Heart right ventricle (tissue), 16 donors: ENCODE measurements around the gene ARMC8. TPM values are rescaled to one million over a fixed set of nuclear protein-coding genes. Genes with fewer than 3 reads are reported as not detected.

ENCODE experiments used
- ATAC-seq, 8 donors: fragments of 200-7000 bp; cut with Tn5 transposase; one replicate each; pipeline ENCODE4 v1.9.1; 2020; ENCODE audit warnings: mild to moderate bottlenecking in 8 of 8, moderate library complexity in 8 of 8, moderate number of reproducible peaks in 1 of 8
- DNase-seq, 2 donors: peaks; one replicate each; pipeline ENCODE4 v3.0.0-alpha.2; 2020
- H3K27ac ChIP-seq, 10 donors: fragments of 200-600 bp; sonication (generic) in 2 of 10; one replicate each; pipeline versions ENCODE4 v1.5.0 to v1.8.0; 2020 to 2022; ENCODE audit warnings: mild to moderate bottlenecking in 3 of 10
- H3K27me3 ChIP-seq, 7 donors: fragments of 200-600 bp; one replicate each; pipeline ENCODE4 v1.8.0; 2021 to 2022; ENCODE audit warnings: mild to moderate bottlenecking in 2 of 7
- H3K36me3 ChIP-seq, 9 donors: fragments of 200-600 bp; sonication (generic) in 1 of 9; one replicate each; pipeline versions ENCODE4 v1.5.0 to v1.8.0; 2020 to 2022; ENCODE audit warnings: mild to moderate bottlenecking in 2 of 9
- H3K4me1 ChIP-seq, 9 donors: fragments of 200-600 bp; sonication (generic) in 1 of 9; one replicate each; pipeline versions ENCODE4 v1.5.0 to v1.8.0; 2020 to 2022; ENCODE audit warnings: mild to moderate bottlenecking in 4 of 9
- H3K4me3 ChIP-seq, 10 donors: fragments of 200-600 bp; sonication (generic) in 2 of 10; one replicate each; pipeline versions ENCODE4 v1.5.0 to v1.8.0; 2020 to 2022; ENCODE audit warnings: mild to moderate bottlenecking in 7 of 10, moderate library complexity in 2 of 10
- H3K9me3 ChIP-seq, 11 donors: fragments of 200-600 bp in 10 of 11; sonication (generic) in 2 of 11; one replicate each; pipeline versions ENCODE4 v1.5.0 to v1.8.0; 2013 to 2022; ENCODE audit warnings: mild to moderate bottlenecking in 2 of 11, control low read depth in 1 of 11, moderate library complexity in 1 of 11
- WGBS, 2 donors: extraction: QIAGEN DNeasy Blood & Tissue Kit; methylation state at CpG; one replicate each; pipeline ENCODE4 v1.1.7; 2013; ENCODE audit warnings: inconsistent platforms in 1 of 2; 5-methylcytosine and 5-hydroxymethylcytosine counted together
- intact Hi-C, 10 donors: fragments of 100-400 bp; cut with DNase I; formaldehyde crosslinking; loops; one replicate each; pipeline versions ENCODE4 v1.11.1 to v1.14.2; 2022
- polyA plus RNA-seq, 2 donors: library from polyadenylated mRNA; stranded (reverse); fragments of 200-250 nt; gene quantifications; one replicate each; pipeline ENCODE4 v1.2.3, GENCODE V29; 2013
- total RNA-seq, 10 donors: library from RNA; stranded (reverse); fragmentation: NEBNext Ultra II Directional in 3 of 10; extraction: Animal tissue kit (Norgen Biotek cat#: 25700) in 3 of 10; gene quantifications; one replicate each; pipeline versions ENCODE4 v1.2.1 to v1.2.4, GENCODE V29; 2021 to 2023
- TF ChIP-seq, protein P1 (sequence below), 9 donors: fragments of 200-600 bp; sonication (generic) in 2 of 9; IDR thresholded peaks; one replicate each; pipeline versions ENCODE4 v1.5.0 to v1.8.0; 2021 to 2022; ENCODE audit warnings: antibody characterized with exemption in 9 of 9, mild to moderate bottlenecking in 5 of 9, moderate library complexity in 1 of 9
- donor health status: Arrhythmogenic right ventricular cardiomyopathy.
- donor health status: ischemic (EF 13 %, LVEDD 7.1; RV severe dilation, severe dysfunction).
- donor health status: healthy with polysubstance abuse.
- donor health status: DM: no; HTN: yes; CAD: no.
- donor health status: DM: no; HTN: no; CAD: no.
- donor health status: ischemic (EF 25% LVEDD 6.9; RV normal size, moderate dysfunction).
- donor health status: ischemic (EF 25% LVEDD 5.7; RV mildly dilated, moderate dysfunction).
- donor health status: healthy.
- donor health status: DM: yes; HTN: yes; CAD: no.
- donor health status: Ischemic cardiomyopathy.
- donor health status: ischemic (EF 35%, LVEDD 5.7; RV mildly dilated, moderate dysfunction).
- donor health status: nonischemic (EF 11% LVEDD 7.7; RV severe dilation, severe dysfunction).
- donor health status: DM: yes; HTN: yes; CAD: no.
- donor health status: PGD.
- donor health status: ischemic (EF 29% LVEDD 5.4; RV normal size, mild dysfunction).
- donor health status: nonischemic (EF 23%, LVEDD 6.1; RV moderate dilation, normal function).

Gene ARMC8
- total and polyA plus RNA-seq, 12 donors = 13.8 to 49.3 (median 30.0) TPM

DNA sequence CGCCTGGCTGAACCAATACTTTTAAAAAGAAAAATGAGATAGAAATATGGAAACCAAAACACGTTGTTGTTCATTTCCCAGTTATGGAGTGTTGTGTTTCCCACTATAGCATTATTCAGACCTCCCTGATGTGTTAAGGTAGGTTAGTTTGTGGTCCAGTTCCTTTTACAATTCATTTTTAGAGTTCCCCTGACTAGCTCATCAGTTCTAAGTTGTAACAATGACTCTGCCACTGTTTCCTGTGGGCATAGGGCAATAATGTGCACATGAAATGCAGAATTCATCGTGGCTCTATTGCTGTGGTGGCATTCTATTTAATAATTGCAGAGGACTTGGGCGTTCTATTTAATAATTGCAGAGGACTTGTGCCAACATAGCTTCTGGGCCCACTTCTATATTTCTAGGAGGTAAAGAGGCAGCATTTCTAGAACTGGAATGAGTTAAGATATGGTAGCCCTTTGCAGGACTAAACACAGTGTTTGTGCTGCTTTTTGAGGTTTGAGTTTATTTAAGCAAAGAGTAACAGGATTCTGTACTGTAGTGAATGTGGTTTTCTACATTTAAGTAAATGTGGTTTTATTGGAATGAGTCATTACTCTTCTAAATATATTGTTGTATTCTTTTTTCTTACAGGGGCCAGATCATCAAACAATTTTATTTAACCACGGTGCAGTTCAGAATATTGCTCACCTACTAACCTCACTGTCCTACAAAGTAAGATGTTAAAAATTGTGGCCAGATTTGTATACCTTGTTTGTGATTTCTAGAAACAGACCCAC, 47.5 kb downstream of the ARMC8 start:
- Histone ChIP-seq H3K36me3 (peaks cover 0 to 100% (median 48%) of the 10 kb centered on the region in 9 donors), H3K4me3 (no peak overlapping the region), H3K9me3 (no peaks in the 10 kb centered on the region), H3K27me3 (no peaks in the 10 kb centered on the region), H3K4me1 (peaks cover 0 to 10% (median 0%) of the 10 kb centered on the region in 9 donors), H3K27ac (no peak overlapping the region)
- DNase-seq = no peak
- ATAC-seq = no peak
- WGBS, 2 donors = 93 to 98% methylated on average over 5 of the region's 5 CpGs
- TF ChIP-seq, protein P1, sequence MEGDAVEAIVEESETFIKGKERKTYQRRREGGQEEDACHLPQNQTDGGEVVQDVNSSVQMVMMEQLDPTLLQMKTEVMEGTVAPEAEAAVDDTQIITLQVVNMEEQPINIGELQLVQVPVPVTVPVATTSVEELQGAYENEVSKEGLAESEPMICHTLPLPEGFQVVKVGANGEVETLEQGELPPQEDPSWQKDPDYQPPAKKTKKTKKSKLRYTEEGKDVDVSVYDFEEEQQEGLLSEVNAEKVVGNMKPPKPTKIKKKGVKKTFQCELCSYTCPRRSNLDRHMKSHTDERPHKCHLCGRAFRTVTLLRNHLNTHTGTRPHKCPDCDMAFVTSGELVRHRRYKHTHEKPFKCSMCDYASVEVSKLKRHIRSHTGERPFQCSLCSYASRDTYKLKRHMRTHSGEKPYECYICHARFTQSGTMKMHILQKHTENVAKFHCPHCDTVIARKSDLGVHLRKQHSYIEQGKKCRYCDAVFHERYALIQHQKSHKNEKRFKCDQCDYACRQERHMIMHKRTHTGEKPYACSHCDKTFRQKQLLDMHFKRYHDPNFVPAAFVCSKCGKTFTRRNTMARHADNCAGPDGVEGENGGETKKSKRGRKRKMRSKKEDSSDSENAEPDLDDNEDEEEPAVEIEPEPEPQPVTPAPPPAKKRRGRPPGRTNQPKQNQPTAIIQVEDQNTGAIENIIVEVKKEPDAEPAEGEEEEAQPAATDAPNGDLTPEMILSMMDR (IDR thresholded peaks at IDR 0.05) = no peak
- intact Hi-C loops = no loop called here

DNA sequence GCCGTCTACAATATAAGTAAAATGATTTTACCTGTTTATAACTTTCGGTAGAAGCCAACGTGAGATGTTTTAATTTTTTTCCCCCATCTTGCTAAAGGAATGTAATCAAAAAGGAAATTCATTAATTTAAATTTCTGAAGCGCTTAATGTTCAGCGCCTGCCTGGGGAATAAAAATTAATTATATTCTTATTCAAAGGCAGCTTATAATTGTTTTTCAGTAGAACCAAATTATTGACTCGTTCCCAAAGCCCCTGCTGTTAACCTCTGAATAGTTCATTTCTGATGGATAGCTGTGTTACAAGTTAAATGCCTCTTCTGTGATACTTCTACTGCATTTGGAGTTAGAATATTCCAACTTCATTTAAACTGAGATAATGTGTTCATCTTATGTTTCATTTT, 51.6 kb downstream of the ARMC8 start:
- H3K9me3 ChIP-seq = no peaks in the 10 kb centered on the region
- intact Hi-C loops = no loop called here
- no peak for DNase-seq
- H3K27ac ChIP-seq = no peak overlapping the region
- H3K4me1 ChIP-seq = no peaks in the 10 kb centered on the region
- no peak for ATAC-seq
- H3K36me3 ChIP-seq = peaks cover 0 to 100% (median 45%) of the 10 kb centered on the region in 9 donors
- WGBS, 2 donors = 92 to 94% methylated on average over 6 of the region's 6 CpGs
- H3K27me3 ChIP-seq = no peaks in the 10 kb centered on the region
- TF ChIP-seq, protein P1 (IDR thresholded peaks at IDR 0.05) = no peak
- H3K4me3 ChIP-seq = no peak overlapping the region

DNA sequence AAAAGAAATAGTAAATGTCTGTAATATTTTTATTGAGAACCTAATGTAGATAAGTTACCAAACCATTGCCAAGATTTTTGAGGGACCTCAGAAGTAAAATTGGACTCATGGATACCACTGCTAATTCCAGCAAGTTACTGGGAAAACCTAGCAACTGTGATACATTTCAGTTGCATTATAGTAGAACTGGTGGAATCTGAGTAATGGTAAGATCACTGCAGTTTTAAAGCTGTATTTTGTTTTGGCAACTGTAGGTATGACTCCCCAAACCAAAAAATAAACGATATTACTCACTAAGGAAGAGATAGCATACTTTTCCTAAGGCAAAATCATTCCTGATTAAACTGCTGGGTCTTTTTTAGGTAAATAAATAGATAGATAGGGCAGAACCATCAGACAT, 54.0 kb downstream of the ARMC8 start:
- no peak for ATAC-seq
- Histone ChIP-seq H3K27ac (no peak overlapping the region), H3K9me3 (no peaks in the 10 kb centered on the region), H3K4me1 (no peaks in the 10 kb centered on the region), H3K4me3 (no peak overlapping the region), H3K36me3 (peaks cover 0 to 100% (median 41%) of the 10 kb centered on the region in 9 donors), H3K27me3 (no peaks in the 10 kb centered on the region)
- intact Hi-C loops = no loop called here
- TF ChIP-seq, protein P1 (IDR thresholded peaks at IDR 0.05) = no peak
- WGBS, 2 donors = 83 to 92% methylated on average over 1 of the region's 1 CpG
- DNase-seq = no peak

DNA sequence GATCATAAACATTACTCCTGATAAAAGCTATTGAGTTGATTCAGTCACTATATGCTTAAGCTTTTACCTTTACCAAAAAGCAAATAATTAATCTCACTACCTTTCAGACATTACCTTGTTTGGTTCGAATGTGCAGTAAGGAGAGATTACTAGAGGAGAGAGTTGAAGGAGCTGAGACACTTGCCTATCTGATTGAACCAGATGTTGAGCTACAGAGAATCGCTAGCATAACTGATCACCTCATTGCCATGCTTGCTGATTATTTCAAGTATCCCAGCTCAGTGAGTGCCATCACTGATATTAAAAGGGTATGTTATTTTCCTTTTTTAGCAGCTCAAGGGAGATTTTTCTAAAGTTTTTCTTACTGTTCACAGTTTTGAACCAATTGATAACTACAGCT, 54.6 kb downstream of the ARMC8 start:
- ATAC-seq (no peak), DNase-seq (no peak)
- no peak overlapping the region for H3K4me3 ChIP-seq
- no peaks in the 10 kb centered on the region for H3K27me3 ChIP-seq
- H3K9me3 ChIP-seq = no peaks in the 10 kb centered on the region
- no peak overlapping the region for H3K27ac ChIP-seq
- WGBS, 2 donors = 94 to 95% methylated on average over 2 of the region's 2 CpGs
- TF ChIP-seq, protein P1 (IDR thresholded peaks at IDR 0.05) = no peak
- H3K4me1 ChIP-seq = no peaks in the 10 kb centered on the region
- intact Hi-C loops = no loop called here
- H3K36me3 ChIP-seq = peaks cover 0 to 100% (median 42%) of the 10 kb centered on the region in 9 donors
